ENCODE results near the gene CCL26.

Gene CCL26

GRCh38 chr7:75756206-75756990, 15.6 kb downstream of the CCL26 start:
- H4K8ac ChIP-seq (ENCODE audit: low read length) = no peak overlapping the region
- 85% methylated on average over 9 of the region's 10 CpGs for WGBS
- H3K9me3 ChIP-seq (ENCODE audit: control insufficient read depth, low read length) = no peaks in the 10 kb centered on the region
- peak overlapping the region; percentile 53 for H2AK5ac ChIP-seq (ENCODE audit: low read length, severe bottlenecking)
- no peak overlapping the region for H3K4me2 ChIP-seq (ENCODE audit: low read length, poor library complexity, severe bottlenecking)
- H3K79me1 ChIP-seq (replicated peaks; ENCODE audit: low read length, poor library complexity, severe bottlenecking) = no peaks in the 10 kb centered on the region
- no peak overlapping the region for H3K14ac ChIP-seq (ENCODE audit: low read length in 2 of 2)
- no peaks in the 10 kb centered on the region for H3K27me3 ChIP-seq (ENCODE audit: control insufficient read depth in 1 of 2, insufficient read depth in 1 of 2, low read length in 2 of 2)
- no peak for DNase-seq
- no peak overlapping the region for H3K4ac ChIP-seq (ENCODE audit: low read depth in 1 of 2, low read length in 2 of 2)
- no peak overlapping the region for H3K18ac ChIP-seq (ENCODE audit: low read depth in 1 of 2, low read length in 2 of 2)
- no peak overlapping the region for H2BK5ac ChIP-seq (ENCODE audit: low read depth, low read length, poor library complexity, severe bottlenecking)
- H3K4me1 ChIP-seq (ENCODE audit: control insufficient read depth, insufficient read depth, low read depth, low read length) = peaks cover 4% of the 10 kb centered on the region
- H3K9ac ChIP-seq (ENCODE audit: low read length) = no peak overlapping the region
- no peak overlapping the region for H3K27ac ChIP-seq (ENCODE audit: low read length, poor library complexity, severe bottlenecking)
- no peak overlapping the region for H2BK12ac ChIP-seq (ENCODE audit: low read length in 2 of 2)
- H3K4me3 ChIP-seq (ENCODE audit: insufficient read depth in 1 of 2, low read depth in 1 of 2, low read length in 2 of 2) = no peak overlapping the region
- H2BK15ac ChIP-seq (ENCODE audit: low read depth, poor library complexity, severe bottlenecking) = no peak overlapping the region
- H3K36me3 ChIP-seq (ENCODE audit: control insufficient read depth in 1 of 2, insufficient read depth in 2 of 2, low read depth in 1 of 2, low read length in 2 of 2) = no peaks in the 10 kb centered on the region
- no peak overlapping the region for H2BK120ac ChIP-seq (ENCODE audit: low read depth, low read length)
- no peak overlapping the region for H2AFZ ChIP-seq (ENCODE audit: low read depth, low read length)
- no peak overlapping the region for H4K91ac ChIP-seq (ENCODE audit: low read length)
- no peak overlapping the region for H3K23ac ChIP-seq (ENCODE audit: low read length in 2 of 2)

- Histone ChIP-seq H3K4me3 (ENCODE audit: insufficient read depth in 1 of 2, low read depth in 1 of 2, low read length in 2 of 2) (no peak overlapping the region), H2AFZ (ENCODE audit: low read depth, low read length) (no peak overlapping the region), H3K9me3 (ENCODE audit: control insufficient read depth, low read length) (no peaks in the 10 kb centered on the region), H4K8ac (ENCODE audit: low read length) (peak overlapping the region; percentile 60), H3K9ac (ENCODE audit: low read length) (no peak overlapping the region), H3K4me2 (ENCODE audit: low read length, poor library complexity, severe bottlenecking) (no peak overlapping the region), H2AK5ac (ENCODE audit: low read length, severe bottlenecking) (no peak overlapping the region), H2BK120ac (ENCODE audit: low read depth, low read length) (no peak overlapping the region), H3K36me3 (ENCODE audit: control insufficient read depth in 1 of 2, insufficient read depth in 2 of 2, low read depth in 1 of 2, low read length in 2 of 2) (no peaks in the 10 kb centered on the region), H3K4ac (ENCODE audit: low read depth in 1 of 2, low read length in 2 of 2) (no peak overlapping the region), H2BK5ac (ENCODE audit: low read depth, low read length, poor library complexity, severe bottlenecking) (no peak overlapping the region), H3K14ac (ENCODE audit: low read length in 2 of 2) (no peak overlapping the region), H3K18ac (ENCODE audit: low read depth in 1 of 2, low read length in 2 of 2) (no peak overlapping the region), H3K79me1 (replicated peaks; ENCODE audit: low read length, poor library complexity, severe bottlenecking) (peaks cover 3% of the 10 kb centered on the region), H2BK12ac (ENCODE audit: low read length in 2 of 2) (no peak overlapping the region), H3K4me1 (ENCODE audit: control insufficient read depth, insufficient read depth, low read depth, low read length) (peaks cover 4% of the 10 kb centered on the region), H3K27me3 (ENCODE audit: control insufficient read depth in 1 of 2, insufficient read depth in 1 of 2, low read length in 2 of 2) (peaks cover 0 to 9% of the 10 kb centered on the region in 2 experiments), H3K27ac (ENCODE audit: low read length, poor library complexity, severe bottlenecking) (no peak overlapping the region), H2BK15ac (ENCODE audit: low read depth, poor library complexity, severe bottlenecking) (no peak overlapping the region), H4K91ac (ENCODE audit: low read length) (no peak overlapping the region), H3K23ac (ENCODE audit: low read length in 2 of 2) (peak overlapping the region in 1 of 2 experiments; percentile 71)
- 36% methylated on average over 4 of the region's 4 CpGs for WGBS
- DNase-seq = peak; percentile 61
These were observed 28.6 kb downstream of the CCL26 start for GRCh38 chr7:75743455-75743859.

DNA sequence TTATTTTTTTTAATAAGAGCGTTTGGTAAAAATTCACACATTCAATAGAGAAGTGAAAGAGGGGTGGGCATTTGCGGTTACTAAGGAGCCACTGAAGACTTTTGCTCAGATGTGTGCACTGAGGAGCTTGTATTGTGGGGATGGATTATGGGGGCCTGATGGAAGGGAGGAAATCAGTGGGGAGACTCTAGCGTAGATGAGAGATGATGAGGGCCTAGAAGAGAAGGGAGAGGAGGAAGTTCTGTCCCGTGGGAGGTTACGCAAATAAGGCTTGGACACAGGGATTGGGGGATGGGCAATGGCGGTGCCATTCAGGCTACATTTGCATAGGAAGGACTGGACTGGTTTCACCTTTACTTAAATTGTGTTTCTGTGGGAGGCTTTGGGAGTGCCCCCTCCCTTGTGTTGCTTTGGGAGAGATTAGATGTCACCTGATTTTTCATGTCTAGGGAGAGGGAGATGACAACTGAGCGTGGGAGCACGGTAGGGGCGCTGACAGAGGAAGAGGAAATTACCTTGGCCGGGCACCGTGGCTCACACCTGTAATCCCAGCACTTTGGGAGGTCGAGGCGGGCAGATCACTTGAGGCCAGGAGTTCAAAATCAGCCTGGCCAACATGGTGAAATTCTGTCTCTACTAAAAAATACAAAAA, 31.0 kb downstream of the CCL26 start:
- Histone ChIP-seq H3K27ac (ENCODE audit: low read length, poor library complexity, severe bottlenecking) (no peak overlapping the region), H3K4me2 (ENCODE audit: low read length, poor library complexity, severe bottlenecking) (no peak overlapping the region), H4K91ac (ENCODE audit: low read length) (no peak overlapping the region), H2AFZ (ENCODE audit: low read depth, low read length) (no peak overlapping the region), H3K9ac (ENCODE audit: low read length) (no peak overlapping the region), H3K18ac (ENCODE audit: low read depth in 1 of 2, low read length in 2 of 2) (no peak overlapping the region), H2BK15ac (ENCODE audit: low read depth, poor library complexity, severe bottlenecking) (no peak overlapping the region), H3K23ac (ENCODE audit: low read length in 2 of 2) (no peak overlapping the region), H3K36me3 (ENCODE audit: control insufficient read depth in 1 of 2, insufficient read depth in 2 of 2, low read depth in 1 of 2, low read length in 2 of 2) (no peaks in the 10 kb centered on the region), H3K4ac (ENCODE audit: low read depth in 1 of 2, low read length in 2 of 2) (no peak overlapping the region), H2BK120ac (ENCODE audit: low read depth, low read length) (no peak overlapping the region), H3K4me1 (ENCODE audit: control insufficient read depth, insufficient read depth, low read depth, low read length) (peaks cover 11% of the 10 kb centered on the region), H3K79me1 (replicated peaks; ENCODE audit: low read length, poor library complexity, severe bottlenecking) (peaks cover 12% of the 10 kb centered on the region), H3K9me3 (ENCODE audit: control insufficient read depth, low read length) (no peaks in the 10 kb centered on the region), H2BK12ac (ENCODE audit: low read length in 2 of 2) (peak overlapping the region in 1 of 2 experiments; percentile 86), H4K8ac (ENCODE audit: low read length) (no peak overlapping the region), H3K4me3 (ENCODE audit: insufficient read depth in 1 of 2, low read depth in 1 of 2, low read length in 2 of 2) (no peak overlapping the region), H2AK5ac (ENCODE audit: low read length, severe bottlenecking) (no peak overlapping the region), H2BK5ac (ENCODE audit: low read depth, low read length, poor library complexity, severe bottlenecking) (no peak overlapping the region), H3K14ac (ENCODE audit: low read length in 2 of 2) (no peak overlapping the region), H3K27me3 (ENCODE audit: control insufficient read depth in 1 of 2, insufficient read depth in 1 of 2, low read length in 2 of 2) (peaks cover 0 to 9% of the 10 kb centered on the region in 2 experiments)
- 69% methylated on average over 11 of the region's 13 CpGs for whole genome bisulfite sequencing
- no peak for DNase-seq
